ENCODE results near the gene ZBTB21. TPM values are rescaled to one million over a fixed set of nuclear protein-coding genes. Genes with fewer than 3 reads are reported as not detected.

The ZBTB21 gene
- total and polyA plus RNA-seq, 2 of the 4 experiments (the other 2 are of a cell fraction): 6.8 to 12.0 TPM

GRCh38 chr21:41987310-41987709 lies 22.9 kb downstream of the ZBTB21 start:
- dilution Hi-C loops (cut with HindIII; ENCODE audit: low sequenced_read_pairs, unreplicated experiment): no loop called here
- no peak overlapping the region for H3K9ac ChIP-seq (ENCODE audit: low read depth, low read length)
- no peak overlapping the region for H3K14ac ChIP-seq (replicated peaks; ENCODE audit: low read depth, low read length)
- no peak overlapping the region for H3K18ac ChIP-seq (ENCODE audit: low read depth, low read length)
- no peak overlapping the region for H3K4me2 ChIP-seq (ENCODE audit: low read depth, low read length)
- no TSS peak for BruUV-seq (replicated peaks)
- H4K8ac ChIP-seq (ENCODE audit: low read depth in 2 of 2, low read length in 2 of 2): no peak overlapping the region
- no peaks in the 10 kb centered on the region for H3K4me1 ChIP-seq (ENCODE audit: control insufficient read depth, insufficient read depth, low read length)
- H2BK15ac ChIP-seq (ENCODE audit: low read depth, low read length): no peak overlapping the region
- peaks cover 14% of the 10 kb centered on the region for H3K36me3 ChIP-seq (ENCODE audit: control insufficient read depth, insufficient read depth, low read length)
- H2BK5ac ChIP-seq (ENCODE audit: low read depth, low read length, poor library complexity, severe bottlenecking): no peak overlapping the region
- no CpG with 5 or more reads among the region's 3 CpGs for WGBS, 2 experiments (ENCODE audit: extremely low coverage in 2 of 2, insufficient read length in 1 of 2)
- H2AK5ac ChIP-seq (ENCODE audit: low read depth, low read length): no peak overlapping the region
- no peak overlapping the region for H4K5ac ChIP-seq (ENCODE audit: low read depth, low read length)
- H2AFZ ChIP-seq (replicated peaks; ENCODE audit: low read length, poor library complexity): no peak overlapping the region
- no peak overlapping the region for H2BK20ac ChIP-seq (ENCODE audit: low read depth, low read length)
- H3K56ac ChIP-seq (ENCODE audit: extremely low read depth, insufficient read depth, low read length): no peak overlapping the region
- CTCF ChIA-PET: no interaction called here
- TF ChIP-seq MAFK (IDR thresholded peaks at IDR 0.05; ENCODE audit: low read depth, low read length): peak; percentile 92
- TF ChIP-seq CTCF (conservative IDR thresholded peaks at IDR 0.05; ENCODE audit: low read depth, low read length): no peak
- no peak for TF ChIP-seq CEBPB (IDR thresholded peaks at IDR 0.05; ENCODE audit: low read depth, low read length)
- TF ChIP-seq MXI1 (IDR thresholded peaks at IDR 0.05; ENCODE audit: borderline replicate concordance, low read depth, low read length): no peak
- no peaks in the 10 kb centered on the region for H3K9me1 ChIP-seq (ENCODE audit: insufficient read depth, low read length)
- H3K27me3 ChIP-seq (ENCODE audit: control insufficient read depth, insufficient read depth, low read length): no peaks in the 10 kb centered on the region
- peaks cover 9 to 17% of the 10 kb centered on the region in 2 experiments; a peak in 3 of 4 replicates for H3K79me1 ChIP-seq (ENCODE audit: low read depth in 1 of 2, low read length in 2 of 2)
- DNase-seq: no peak
- H3K4me3 ChIP-seq (ENCODE audit: insufficient read depth, low read depth, low read length): no peak overlapping the region
- no peak overlapping the region for H2BK120ac ChIP-seq (ENCODE audit: low read depth, low read length)
- H3K4ac ChIP-seq (ENCODE audit: low read depth, low read length): no peak overlapping the region
- POLR2A ChIA-PET (ENCODE audit: unreplicated experiment): no interaction called here
- no peaks in the 10 kb centered on the region for H3K9me3 ChIP-seq (ENCODE audit: control insufficient read depth, insufficient read depth, low read length)
- no peaks in the 10 kb centered on the region for H4K20me1 ChIP-seq (ENCODE audit: insufficient read depth, low read length)
- in situ Hi-C loops (cut with MboI; ENCODE audit: low sequenced_read_pairs): no loop called here
- no peak for ATAC-seq (ENCODE audit: low read depth)
- H3K27ac ChIP-seq (ENCODE audit: insufficient read depth, low read length): no peak overlapping the region
- intact Hi-C loops (cut with micrococcal nuclease): no loop called here
- no peak overlapping the region for H2AK9ac ChIP-seq (replicated peaks; ENCODE audit: low read depth, low read length, poor library complexity)
- no peak overlapping the region for H4K91ac ChIP-seq (ENCODE audit: insufficient read depth, low read depth, low read length)
- H3K23ac ChIP-seq (ENCODE audit: low read depth, low read length): no peak overlapping the region
